Spleen (tissue), 7 donors: ENCODE data around the gene LNPEP.

Experiments used
- POLR2AphosphoS5 ChIP-seq, 3 donors: sonication (generic); formaldehyde crosslinking; IDR thresholded peaks; one replicate each; pipeline ENCODE4 v1.5.1; 2017; ENCODE audit warnings: antibody characterized with exemption in 3 of 3
- TF ChIP-seq, protein P1 (sequence below), 11 experiments: fragments of 200-600 bp in 7 of 11; fragments of 450-650 bp in 4 of 11; sonication (generic) in 4 of 11; IDR thresholded peaks in 8 of 11; conservative IDR thresholded peaks in 3 of 11; 1 replicate in 7 of 11; 2 replicates in 4 of 11; pipeline versions ENCODE4 v1.4.0 to v1.8.0; 2016 to 2021; ENCODE audit warnings: antibody characterized with exemption in 11 of 11, inconsistent platforms in 4 of 11, mild to moderate bottlenecking in 1 of 11
- donor health status: DM: no; HTN: no; CAD: no; lungs with moderate emphysema.
- donor health status: DM: no; HTN: no; CAD: no.
- donor health status: DM: no; HTN: no; CAD: no.

DNA sequence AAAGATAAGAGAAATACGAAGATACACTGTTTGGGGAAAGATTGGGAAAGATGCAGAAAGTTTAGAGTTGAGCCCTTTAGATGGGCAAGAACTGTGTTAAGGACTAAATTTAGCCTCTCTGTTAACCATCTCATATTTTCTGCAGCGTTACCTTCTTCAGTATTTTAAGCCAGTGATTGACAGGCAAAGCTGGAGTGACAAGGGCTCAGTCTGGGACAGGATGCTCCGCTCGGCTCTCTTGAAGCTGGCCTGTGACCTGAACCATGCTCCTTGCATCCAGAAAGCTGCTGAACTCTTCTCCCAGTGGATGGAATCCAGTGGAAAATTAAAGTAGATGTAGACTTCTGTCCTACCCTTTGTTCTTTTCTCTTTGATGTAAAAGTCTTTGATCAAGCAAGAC is 26.4 kb upstream of the LNPEP start:
- TF ChIP-seq, protein P1, sequence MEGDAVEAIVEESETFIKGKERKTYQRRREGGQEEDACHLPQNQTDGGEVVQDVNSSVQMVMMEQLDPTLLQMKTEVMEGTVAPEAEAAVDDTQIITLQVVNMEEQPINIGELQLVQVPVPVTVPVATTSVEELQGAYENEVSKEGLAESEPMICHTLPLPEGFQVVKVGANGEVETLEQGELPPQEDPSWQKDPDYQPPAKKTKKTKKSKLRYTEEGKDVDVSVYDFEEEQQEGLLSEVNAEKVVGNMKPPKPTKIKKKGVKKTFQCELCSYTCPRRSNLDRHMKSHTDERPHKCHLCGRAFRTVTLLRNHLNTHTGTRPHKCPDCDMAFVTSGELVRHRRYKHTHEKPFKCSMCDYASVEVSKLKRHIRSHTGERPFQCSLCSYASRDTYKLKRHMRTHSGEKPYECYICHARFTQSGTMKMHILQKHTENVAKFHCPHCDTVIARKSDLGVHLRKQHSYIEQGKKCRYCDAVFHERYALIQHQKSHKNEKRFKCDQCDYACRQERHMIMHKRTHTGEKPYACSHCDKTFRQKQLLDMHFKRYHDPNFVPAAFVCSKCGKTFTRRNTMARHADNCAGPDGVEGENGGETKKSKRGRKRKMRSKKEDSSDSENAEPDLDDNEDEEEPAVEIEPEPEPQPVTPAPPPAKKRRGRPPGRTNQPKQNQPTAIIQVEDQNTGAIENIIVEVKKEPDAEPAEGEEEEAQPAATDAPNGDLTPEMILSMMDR (IDR thresholded peaks at IDR 0.05 in 8 of 11, conservative IDR thresholded peaks at IDR 0.05 in 3 of 11) = no peak
- no peak for TF ChIP-seq POLR2AphosphoS5 (IDR thresholded peaks at IDR 0.05)
